GM12873 (cell line): ENCODE measurements around the gene PTPRE.

Experiments
- TF ChIP-seq, protein P1 (sequence below): IDR thresholded peaks from 2 replicates; pipeline ENCODE4 v1.5.1; 2012; ENCODE audit warnings: low read depth, mild to moderate bottlenecking, moderate library complexity, low read length, control low read depth; ENCODE audit not compliant: insufficient read depth; ENCODE audit errors: missing control alignments

The PTPRE gene

DNA sequence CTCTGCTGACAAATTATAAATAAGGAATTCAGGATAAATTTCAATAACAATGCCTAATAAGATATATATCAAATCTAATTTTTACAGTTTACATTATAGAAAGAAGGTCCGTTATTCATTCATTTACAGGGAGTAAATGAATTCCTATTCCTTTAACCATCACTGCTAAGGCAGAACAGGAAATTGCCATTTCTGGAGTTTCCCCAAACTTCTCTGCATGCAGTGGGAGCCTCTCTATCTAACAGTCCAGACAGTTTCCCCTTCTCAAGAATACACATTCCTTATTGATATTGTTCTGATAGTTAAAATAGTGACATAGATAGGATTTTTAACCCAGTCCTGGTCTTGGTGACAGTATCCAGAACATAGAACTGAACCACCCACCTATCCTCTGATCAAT, 195.0 kb downstream of the PTPRE start:
- TF ChIP-seq, protein P1, sequence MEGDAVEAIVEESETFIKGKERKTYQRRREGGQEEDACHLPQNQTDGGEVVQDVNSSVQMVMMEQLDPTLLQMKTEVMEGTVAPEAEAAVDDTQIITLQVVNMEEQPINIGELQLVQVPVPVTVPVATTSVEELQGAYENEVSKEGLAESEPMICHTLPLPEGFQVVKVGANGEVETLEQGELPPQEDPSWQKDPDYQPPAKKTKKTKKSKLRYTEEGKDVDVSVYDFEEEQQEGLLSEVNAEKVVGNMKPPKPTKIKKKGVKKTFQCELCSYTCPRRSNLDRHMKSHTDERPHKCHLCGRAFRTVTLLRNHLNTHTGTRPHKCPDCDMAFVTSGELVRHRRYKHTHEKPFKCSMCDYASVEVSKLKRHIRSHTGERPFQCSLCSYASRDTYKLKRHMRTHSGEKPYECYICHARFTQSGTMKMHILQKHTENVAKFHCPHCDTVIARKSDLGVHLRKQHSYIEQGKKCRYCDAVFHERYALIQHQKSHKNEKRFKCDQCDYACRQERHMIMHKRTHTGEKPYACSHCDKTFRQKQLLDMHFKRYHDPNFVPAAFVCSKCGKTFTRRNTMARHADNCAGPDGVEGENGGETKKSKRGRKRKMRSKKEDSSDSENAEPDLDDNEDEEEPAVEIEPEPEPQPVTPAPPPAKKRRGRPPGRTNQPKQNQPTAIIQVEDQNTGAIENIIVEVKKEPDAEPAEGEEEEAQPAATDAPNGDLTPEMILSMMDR: no peak

DNA sequence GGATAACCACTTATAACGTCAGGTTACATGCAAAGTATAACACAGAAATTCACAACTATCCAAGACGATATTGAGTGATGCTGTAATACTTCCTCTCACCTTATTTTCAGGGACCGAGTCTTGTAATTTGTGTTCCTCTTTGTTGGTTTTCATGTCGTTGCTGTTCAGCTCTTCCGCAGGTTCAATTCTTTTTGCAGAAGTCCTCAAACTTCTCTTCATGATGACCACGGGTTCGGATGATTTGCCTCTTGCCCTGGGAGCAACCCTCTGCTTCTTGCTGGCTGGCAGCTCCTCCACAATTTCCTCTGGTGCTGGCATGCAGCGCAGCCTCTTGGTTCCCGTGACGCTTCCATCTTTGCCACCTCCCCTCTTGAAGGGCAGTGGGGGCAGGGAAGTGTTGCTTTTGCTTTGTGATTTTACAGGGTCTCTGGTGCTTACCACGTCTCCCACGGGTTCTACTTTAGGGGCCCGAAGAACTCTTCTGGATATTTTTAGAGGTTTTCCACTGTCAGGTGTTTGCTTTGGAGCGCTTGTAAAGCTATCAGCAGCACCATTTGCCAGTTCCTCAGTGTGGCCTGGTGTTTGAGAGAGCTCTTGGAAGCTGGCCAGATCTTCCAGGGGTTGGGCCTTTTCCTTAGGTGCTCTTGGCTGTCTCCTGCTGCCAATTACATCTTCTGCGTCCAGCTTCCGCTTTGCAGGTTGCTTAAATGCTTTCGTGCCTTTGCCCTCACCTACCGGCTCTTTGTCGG, 195.8 kb downstream of the PTPRE start:
- TF ChIP-seq, protein P1: no peak

DNA sequence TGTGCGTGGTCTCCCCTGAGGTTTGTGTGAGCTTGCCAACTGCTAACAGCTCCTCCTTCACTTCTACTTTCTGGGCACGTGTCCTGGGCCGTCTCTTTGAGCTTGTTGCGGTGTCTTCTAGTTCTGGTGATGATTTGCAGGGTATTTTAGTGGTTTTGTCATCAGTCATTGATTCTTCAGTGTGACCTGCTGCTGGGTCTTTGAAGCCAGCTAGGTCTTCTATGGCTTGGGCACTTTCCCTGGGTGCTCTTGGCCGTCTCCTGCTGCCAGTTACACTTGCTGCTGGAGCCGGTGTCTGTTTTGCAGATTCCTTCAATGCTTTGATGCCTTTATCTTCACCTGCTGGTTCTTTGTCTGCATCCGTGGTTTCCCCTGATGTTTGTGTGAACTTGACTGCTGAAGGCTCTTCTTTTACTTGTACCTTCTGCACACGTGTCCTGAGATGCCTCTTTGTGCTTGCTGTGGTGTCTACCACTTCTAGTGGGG, 196.4 kb downstream of the PTPRE start:
- TF ChIP-seq, protein P1: no peak

DNA sequence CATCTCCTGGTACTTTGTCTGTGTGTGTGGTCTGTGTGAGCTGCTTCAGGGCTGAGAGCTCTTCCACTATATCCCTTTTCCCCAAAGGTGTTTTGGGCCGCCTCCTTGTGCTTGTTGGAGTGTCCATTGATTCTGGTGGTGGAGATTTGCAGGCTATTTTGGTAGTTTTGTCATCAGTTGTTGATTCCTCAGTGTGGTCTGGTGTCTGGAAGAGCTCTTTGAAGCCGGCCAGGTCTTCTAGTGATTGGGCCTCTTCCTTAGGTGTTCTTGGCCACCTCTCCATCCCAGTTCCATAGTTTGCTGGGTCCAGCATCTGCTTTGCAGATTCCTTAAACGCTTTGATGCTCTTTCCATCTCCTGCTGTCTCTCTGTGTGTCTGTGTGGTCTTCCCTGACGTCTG, 198.5 kb downstream of the PTPRE start:
- TF ChIP-seq, protein P1: no peak

DNA sequence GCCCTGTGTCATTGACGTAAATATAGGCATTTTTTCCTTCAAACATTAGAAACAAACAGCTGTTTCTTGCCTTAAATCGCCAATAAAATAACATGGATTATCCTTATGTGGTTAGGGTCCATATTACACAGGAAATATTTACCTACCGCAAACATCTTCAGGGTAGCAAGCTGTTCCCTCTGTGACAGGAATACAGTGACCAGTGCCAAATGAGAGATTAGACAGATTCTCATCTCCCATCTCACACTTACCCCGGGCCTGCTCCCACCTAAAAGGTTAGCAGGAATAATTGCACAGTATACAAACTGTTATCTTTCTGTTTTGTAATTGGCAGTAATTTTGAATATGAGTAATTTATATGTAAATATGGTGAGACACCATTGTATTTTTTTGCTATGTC, 202.8 kb downstream of the PTPRE start:
- TF ChIP-seq, protein P1: no peak

DNA sequence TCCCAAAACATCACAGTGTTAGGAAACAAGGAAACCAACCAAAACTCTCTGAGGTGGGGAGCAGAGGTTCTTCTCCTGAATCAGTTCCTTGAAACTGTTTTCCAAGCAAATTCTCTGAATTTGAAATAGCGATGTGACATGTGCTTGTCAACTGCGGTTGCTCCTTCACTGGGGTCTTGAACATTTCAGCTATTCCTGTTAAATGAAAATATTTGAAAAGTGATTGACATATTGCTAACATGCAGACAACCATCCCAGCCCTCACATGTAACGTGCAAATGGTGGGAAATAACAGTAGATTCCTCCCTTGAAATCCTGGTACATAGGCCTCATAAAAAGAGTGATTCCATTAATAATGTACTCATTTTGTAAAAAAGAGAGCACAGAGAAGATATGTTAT, 203.4 kb downstream of the PTPRE start:
- TF ChIP-seq, protein P1: no peak

DNA sequence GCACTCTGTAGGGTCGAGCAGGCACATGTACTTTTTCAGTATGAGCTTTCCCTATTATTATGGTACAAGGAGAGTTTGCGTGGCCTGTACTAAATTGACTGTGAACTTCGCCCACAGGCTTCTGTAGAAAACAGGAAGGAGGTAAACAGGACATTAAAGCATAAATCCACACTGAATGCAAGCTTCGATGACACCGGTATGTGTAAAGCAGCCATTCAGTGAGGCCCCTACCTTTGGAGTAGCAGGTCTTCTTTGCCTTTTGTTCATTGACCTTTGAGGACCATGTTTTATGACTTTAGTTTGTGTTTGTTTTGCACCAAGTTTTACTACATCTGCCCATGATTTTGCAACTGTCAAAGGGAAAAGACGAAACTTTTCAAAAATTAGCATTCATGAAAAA, 204.8 kb downstream of the PTPRE start:
- TF ChIP-seq, protein P1: no peak
